Measurements from ENCODE around the gene IPPK. TPM values are rescaled to one million over a fixed set of nuclear protein-coding genes. Genes with fewer than 3 reads are reported as not detected.

The IPPK gene
- total RNA-seq, 1 donor from 2014 or later = 14.8 TPM

DNA sequence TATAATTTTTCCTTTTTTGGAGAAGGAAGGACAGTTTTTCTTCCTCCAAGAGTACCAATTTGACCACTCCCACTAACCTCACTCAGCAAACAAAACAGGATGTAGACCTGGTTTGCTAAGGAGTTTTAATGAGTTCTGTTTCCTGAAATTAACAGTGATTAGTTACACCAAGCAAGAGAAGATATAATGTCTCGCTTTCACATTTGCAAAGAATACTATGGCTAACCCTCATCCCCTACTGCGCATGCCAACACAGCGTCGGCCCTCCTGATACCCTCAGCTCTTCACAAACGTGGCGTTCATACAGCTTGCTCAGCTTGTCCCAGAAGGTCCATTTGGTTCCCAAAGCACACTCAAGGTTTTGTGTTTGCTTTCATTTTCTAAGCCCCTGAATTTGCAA, 41.9 kb upstream of the IPPK start:
- Mint-ChIP-seq H3K9me3 (no peaks in the 10 kb centered on the region), H3K4me3 (peak overlapping the region; percentile 69), H3K36me3 (ENCODE audit: low read depth) (peaks cover 29% of the 10 kb centered on the region), H3K27ac (peak overlapping the region; percentile 85), H3K27me3 (ENCODE audit: insufficient read depth) (no peaks in the 10 kb centered on the region), H3K4me1 (ENCODE audit: low read depth) (peaks cover 22% of the 10 kb centered on the region)
- no peak for DNase-seq (ENCODE audit: low spot score)
- intact Hi-C loops (cut with micrococcal nuclease) = no loop called here

- no peak overlapping the region for H3K4me3 Mint-ChIP-seq
- peaks cover 23% of the 10 kb centered on the region for H3K36me3 Mint-ChIP-seq (ENCODE audit: low read depth)
- H3K9me3 Mint-ChIP-seq = no peaks in the 10 kb centered on the region
- H3K27ac Mint-ChIP-seq = peak overlapping the region; percentile 11
- no peak for DNase-seq (ENCODE audit: low spot score)
- no peaks in the 10 kb centered on the region for H3K27me3 Mint-ChIP-seq (ENCODE audit: insufficient read depth)
- intact Hi-C loops (cut with micrococcal nuclease) = no loop called here
- peaks cover 29% of the 10 kb centered on the region for H3K4me1 Mint-ChIP-seq (ENCODE audit: low read depth)
Measured at GRCh38 chr9:92711146-92711545, 41.2 kb upstream of the IPPK start.

DNA sequence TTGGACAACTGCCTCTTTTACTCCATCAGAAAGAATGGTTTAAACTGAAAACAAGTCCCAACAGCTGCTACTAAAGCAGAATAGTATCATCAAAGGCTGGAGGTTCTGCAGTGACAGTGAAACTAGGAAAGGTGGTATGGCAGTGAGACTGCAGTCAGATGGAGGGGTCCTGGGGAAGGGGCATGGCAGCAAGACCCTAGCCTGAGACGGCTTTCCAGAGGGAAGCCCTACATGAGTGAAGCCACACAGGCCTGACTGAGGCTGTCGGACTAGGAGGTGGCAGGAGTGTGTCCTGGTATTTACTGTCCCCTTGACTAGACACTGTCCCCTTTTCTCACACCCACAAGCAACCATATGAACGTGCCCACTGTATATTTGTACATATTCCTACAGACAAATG, 40.4 kb upstream of the IPPK start:
- no peaks in the 10 kb centered on the region for H3K27me3 Mint-ChIP-seq (ENCODE audit: insufficient read depth)
- intact Hi-C loops (cut with micrococcal nuclease) = no loop called here
- H3K4me3 Mint-ChIP-seq = no peak overlapping the region
- H3K4me1 Mint-ChIP-seq (ENCODE audit: low read depth) = peaks cover 32% of the 10 kb centered on the region
- no peak for DNase-seq (ENCODE audit: low spot score)
- no peak overlapping the region for H3K27ac Mint-ChIP-seq
- H3K9me3 Mint-ChIP-seq = no peaks in the 10 kb centered on the region
- H3K36me3 Mint-ChIP-seq (ENCODE audit: low read depth) = peaks cover 23% of the 10 kb centered on the region

DNA sequence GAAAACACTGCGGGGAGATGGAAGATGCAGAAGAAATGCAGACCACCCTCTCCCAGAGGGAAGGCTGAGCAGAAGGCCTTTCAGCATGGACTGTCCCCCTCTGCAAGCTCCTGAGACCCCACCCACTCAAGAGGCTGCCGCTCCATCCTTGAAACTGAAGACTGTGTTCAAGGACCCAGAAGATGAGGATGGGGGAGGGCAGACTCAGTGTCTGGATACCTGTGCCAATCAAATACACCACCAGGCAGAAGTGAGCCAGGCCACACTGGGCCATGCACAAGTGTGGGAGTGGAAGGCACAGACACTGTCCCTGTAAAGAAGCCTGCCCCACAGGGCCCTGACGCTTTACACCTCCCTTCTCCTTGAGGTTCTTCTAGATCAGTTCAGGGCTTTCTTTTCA, 40.0 kb upstream of the IPPK start:
- Mint-ChIP-seq H3K27ac (no peak overlapping the region), H3K4me3 (no peak overlapping the region)
- intact Hi-C loops (cut with micrococcal nuclease) = no loop called here

DNA sequence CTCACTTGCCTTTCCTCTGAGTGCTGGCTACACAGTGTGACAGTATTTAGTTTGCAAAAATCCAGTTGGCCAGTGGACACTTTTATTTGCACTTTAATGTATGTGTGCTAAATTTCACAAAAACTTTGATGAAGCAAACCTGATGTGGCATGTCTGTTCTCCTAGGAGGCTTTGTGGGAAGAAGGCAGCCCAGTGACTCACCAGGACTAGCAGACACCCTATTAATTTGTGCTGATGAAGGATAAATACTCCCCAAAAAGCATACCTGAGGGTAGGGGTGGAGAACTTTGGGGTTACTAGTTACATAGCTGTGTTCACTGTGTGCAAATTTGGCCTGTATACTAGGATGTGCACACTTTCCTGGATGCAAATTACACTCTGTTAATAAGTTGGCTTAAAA, 39.3 kb upstream of the IPPK start:
- Mint-ChIP-seq H3K27ac (no peak overlapping the region), H3K27me3 (ENCODE audit: insufficient read depth) (no peaks in the 10 kb centered on the region), H3K9me3 (no peaks in the 10 kb centered on the region), H3K36me3 (ENCODE audit: low read depth) (peaks cover 21% of the 10 kb centered on the region), H3K4me1 (ENCODE audit: low read depth) (peaks cover 32% of the 10 kb centered on the region), H3K4me3 (no peak overlapping the region)
- no peak for DNase-seq (ENCODE audit: low spot score)
- intact Hi-C loops (cut with micrococcal nuclease) = no loop called here

More for the DNA sequence above, 40.0 kb upstream of the IPPK start:
- Mint-ChIP-seq H3K36me3 (ENCODE audit: low read depth) (peaks cover 23% of the 10 kb centered on the region), H3K4me1 (ENCODE audit: low read depth) (peaks cover 32% of the 10 kb centered on the region), H3K27me3 (ENCODE audit: insufficient read depth) (no peaks in the 10 kb centered on the region), H3K9me3 (no peaks in the 10 kb centered on the region)
- no peak for DNase-seq (ENCODE audit: low spot score)

DNA sequence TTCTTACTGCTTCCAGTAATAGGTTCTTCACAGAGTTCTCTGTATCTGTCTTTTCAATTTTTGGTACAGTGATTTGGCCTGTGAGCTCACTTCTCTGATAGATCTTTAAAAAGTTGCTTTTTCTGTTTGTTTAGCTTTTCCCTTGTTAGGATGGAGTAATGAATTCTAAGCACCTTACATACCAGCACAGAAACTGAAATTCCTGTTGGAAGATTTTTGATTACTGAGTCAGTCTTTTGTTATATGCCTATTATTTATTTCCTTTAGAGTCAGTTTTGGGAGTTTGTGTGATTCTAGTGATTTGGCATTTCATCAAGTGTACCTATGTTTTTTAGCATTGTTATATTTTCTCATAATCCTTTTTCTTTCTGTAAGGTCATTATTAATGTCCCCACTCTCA, 37.6 kb upstream of the IPPK start:
- Mint-ChIP-seq H3K4me1 (ENCODE audit: low read depth) (peaks cover 32% of the 10 kb centered on the region), H3K27me3 (ENCODE audit: insufficient read depth) (no peaks in the 10 kb centered on the region), H3K36me3 (ENCODE audit: low read depth) (peaks cover 12% of the 10 kb centered on the region), H3K9me3 (no peaks in the 10 kb centered on the region), H3K27ac (no peak overlapping the region), H3K4me3 (no peak overlapping the region)
- intact Hi-C loops (cut with micrococcal nuclease) = loop anchor here (2.0 kb wide), 1 partner anchor 37 kb away; the partner anchor contains the start of gene IPPK
- no peak for DNase-seq (ENCODE audit: low spot score)

DNA sequence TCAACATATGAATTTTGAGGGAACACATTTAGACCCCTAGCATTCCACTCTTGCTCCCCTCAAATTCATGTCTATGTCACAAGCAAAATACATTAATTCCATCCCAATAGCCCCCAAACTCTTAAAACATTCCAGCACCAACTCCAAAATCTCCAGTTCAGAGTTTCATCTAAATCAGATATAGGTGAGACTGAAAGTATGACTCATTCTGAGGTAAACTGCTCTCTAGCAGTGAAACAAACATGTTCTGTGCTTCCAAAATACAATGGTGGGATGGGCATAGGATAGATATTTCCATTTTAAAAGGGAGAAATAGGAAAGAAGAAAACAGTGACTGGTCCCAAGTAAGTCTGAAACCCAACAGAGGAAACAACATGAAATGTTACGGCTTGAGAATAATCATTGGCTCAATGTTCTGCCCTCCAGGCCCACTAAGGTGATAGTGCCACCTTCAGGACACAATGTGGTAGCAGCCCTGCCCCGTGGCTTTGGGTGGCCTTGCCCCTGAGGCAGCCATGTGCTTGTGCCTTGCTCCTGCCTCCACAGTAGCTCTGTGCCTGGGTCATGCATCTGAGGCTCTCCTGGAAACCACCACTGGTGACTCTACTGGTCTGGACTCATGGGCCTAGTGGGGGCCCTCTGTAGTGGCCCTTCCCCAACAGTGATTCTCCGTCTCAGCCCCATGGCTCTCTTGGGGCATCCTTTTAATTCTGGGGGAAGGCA, 36.4 kb upstream of the IPPK start:
- DNase-seq (ENCODE audit: low spot score) = peak; percentile 32
- intact Hi-C loops (cut with micrococcal nuclease) = loop anchor here (1.0 to 2.0 kb wide), 2 partner anchors 36 to 381 kb away; partner anchors contain the start of genes CENPP, IPPK and NOL8
- Mint-ChIP-seq H3K4me3 (no peak overlapping the region), H3K27ac (peak overlapping the region; percentile 9), H3K36me3 (ENCODE audit: low read depth) (peaks cover 5% of the 10 kb centered on the region), H3K9me3 (no peaks in the 10 kb centered on the region), H3K4me1 (ENCODE audit: low read depth) (peaks cover 21% of the 10 kb centered on the region), H3K27me3 (ENCODE audit: insufficient read depth) (no peaks in the 10 kb centered on the region)

DNA sequence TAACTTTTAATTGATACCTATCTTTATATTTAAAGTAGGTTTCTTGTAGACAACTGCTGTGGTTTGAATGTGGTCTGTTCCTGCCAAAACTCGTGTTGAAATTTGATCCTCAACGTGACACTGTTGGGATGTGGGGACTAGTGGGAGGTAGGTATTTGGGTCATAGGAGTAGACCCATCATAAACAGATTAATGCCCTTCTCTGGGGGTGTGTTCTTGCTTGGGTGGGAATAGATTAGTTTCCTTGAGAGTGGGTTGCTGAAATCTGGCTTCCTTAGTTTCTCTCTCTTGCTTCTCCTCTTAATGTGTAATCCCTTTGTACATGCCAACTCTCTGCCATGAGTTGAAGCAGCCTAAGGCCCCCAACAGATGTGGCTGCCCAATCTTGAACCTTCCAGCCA, 34.6 kb upstream of the IPPK start:
- Mint-ChIP-seq H3K36me3 (ENCODE audit: low read depth) (peaks cover 3% of the 10 kb centered on the region), H3K4me1 (ENCODE audit: low read depth) (peaks cover 15% of the 10 kb centered on the region), H3K27ac (no peak overlapping the region), H3K4me3 (no peak overlapping the region), H3K9me3 (no peaks in the 10 kb centered on the region), H3K27me3 (ENCODE audit: insufficient read depth) (no peaks in the 10 kb centered on the region)
- intact Hi-C loops (cut with micrococcal nuclease) = no loop called here
- DNase-seq (ENCODE audit: low spot score) = no peak

DNA sequence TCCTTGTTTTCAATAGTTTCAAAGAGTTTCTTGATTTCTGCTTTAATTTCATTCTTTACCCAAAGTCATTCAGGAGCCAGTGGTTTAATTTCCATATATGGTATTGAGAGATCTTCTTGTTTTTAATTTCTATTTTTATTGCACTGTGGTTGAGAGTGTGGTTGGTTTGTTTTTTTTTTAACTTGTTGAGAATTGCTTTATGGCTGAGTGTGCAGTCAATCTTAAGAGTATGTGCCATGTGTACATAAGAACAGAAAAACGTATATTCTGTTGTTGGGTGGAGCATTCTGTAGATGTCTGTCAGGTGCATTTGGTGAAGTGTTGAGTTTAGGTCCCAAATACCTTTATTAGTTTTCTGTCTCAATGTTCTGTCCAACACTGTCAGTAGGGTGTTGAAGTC, 26.7 kb upstream of the IPPK start:
- H3K27ac Mint-ChIP-seq = no peak overlapping the region
- peaks cover 9% of the 10 kb centered on the region for H3K36me3 Mint-ChIP-seq (ENCODE audit: low read depth)
- peaks cover 50% of the 10 kb centered on the region for H3K9me3 Mint-ChIP-seq
- peaks cover 13% of the 10 kb centered on the region for H3K4me1 Mint-ChIP-seq (ENCODE audit: low read depth)
- H3K27me3 Mint-ChIP-seq (ENCODE audit: insufficient read depth) = peaks cover 18% of the 10 kb centered on the region
- no peak for DNase-seq (ENCODE audit: low spot score)
- H3K4me3 Mint-ChIP-seq = no peak overlapping the region
- intact Hi-C loops (cut with micrococcal nuclease) = no loop called here

DNA sequence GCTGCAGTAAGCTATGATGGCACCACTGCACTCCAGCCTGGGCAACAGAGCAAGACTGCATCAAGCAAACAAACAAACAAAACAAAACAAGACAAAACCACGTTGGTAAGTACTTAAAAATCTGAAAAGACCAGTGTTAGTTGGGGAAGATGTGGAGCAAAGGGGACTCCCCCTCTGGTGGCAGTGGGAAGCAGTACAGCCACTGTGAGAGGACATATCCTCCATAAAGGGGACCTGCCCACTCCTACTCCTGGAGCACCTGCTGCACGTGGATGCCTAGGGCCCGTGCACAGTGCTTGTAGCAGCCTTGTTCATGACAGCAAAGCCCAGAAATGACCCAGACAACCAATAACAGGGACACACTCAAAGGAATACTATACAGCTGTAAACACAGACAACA, 17.0 kb upstream of the IPPK start:
- no peak overlapping the region for H3K4me3 Mint-ChIP-seq
- intact Hi-C loops (cut with micrococcal nuclease) = no loop called here
- H3K9me3 Mint-ChIP-seq = peaks cover 17% of the 10 kb centered on the region
- no peaks in the 10 kb centered on the region for H3K4me1 Mint-ChIP-seq (ENCODE audit: low read depth)
- DNase-seq (ENCODE audit: low spot score) = no peak
- no peaks in the 10 kb centered on the region for H3K36me3 Mint-ChIP-seq (ENCODE audit: low read depth)
- no peak overlapping the region for H3K27ac Mint-ChIP-seq
- H3K27me3 Mint-ChIP-seq (ENCODE audit: insufficient read depth) = peaks cover 5% of the 10 kb centered on the region

DNA sequence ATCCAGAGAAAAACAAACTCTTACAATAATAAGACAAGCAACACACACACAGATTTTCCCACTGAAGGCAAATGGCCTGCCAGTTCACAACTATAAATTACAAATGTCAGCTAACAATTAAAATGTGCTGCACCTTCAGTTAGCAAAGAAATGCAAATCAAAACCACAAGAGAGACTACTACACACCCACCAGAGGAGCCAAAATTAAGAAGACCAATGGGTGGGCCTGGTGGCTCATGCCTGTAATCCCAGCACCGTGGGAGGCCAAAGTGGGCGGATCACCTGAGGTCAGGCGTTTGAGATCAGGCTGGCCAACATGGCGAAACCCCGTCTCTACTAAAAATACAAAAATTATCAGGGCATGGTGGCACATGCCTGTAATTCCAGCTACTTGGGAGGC, 15.1 kb upstream of the IPPK start:
- DNase-seq (ENCODE audit: low spot score) = no peak
- Mint-ChIP-seq H3K36me3 (ENCODE audit: low read depth) (no peaks in the 10 kb centered on the region), H3K27me3 (ENCODE audit: insufficient read depth) (peaks cover 5% of the 10 kb centered on the region), H3K27ac (no peak overlapping the region), H3K9me3 (peaks cover 2% of the 10 kb centered on the region), H3K4me1 (ENCODE audit: low read depth) (no peaks in the 10 kb centered on the region), H3K4me3 (no peak overlapping the region)
- intact Hi-C loops (cut with micrococcal nuclease) = no loop called here

GRCh38 chr9:92682269-92682668, 12.3 kb upstream of the IPPK start:
- Mint-ChIP-seq H3K27ac (no peak overlapping the region), H3K4me1 (ENCODE audit: low read depth) (no peaks in the 10 kb centered on the region), H3K36me3 (ENCODE audit: low read depth) (no peaks in the 10 kb centered on the region), H3K27me3 (ENCODE audit: insufficient read depth) (peaks cover 2% of the 10 kb centered on the region), H3K9me3 (no peaks in the 10 kb centered on the region), H3K4me3 (no peak overlapping the region)
- intact Hi-C loops (cut with micrococcal nuclease) = no loop called here
- no peak for DNase-seq (ENCODE audit: low spot score)

GRCh38 chr9:92680166-92681119, 10.5 kb upstream of the IPPK start:
- no peak for DNase-seq (ENCODE audit: low spot score)
- Mint-ChIP-seq H3K27me3 (ENCODE audit: insufficient read depth) (peaks cover 2% of the 10 kb centered on the region), H3K9me3 (no peaks in the 10 kb centered on the region), H3K4me3 (no peak overlapping the region), H3K36me3 (ENCODE audit: low read depth) (peaks cover 2% of the 10 kb centered on the region), H3K4me1 (ENCODE audit: low read depth) (no peaks in the 10 kb centered on the region), H3K27ac (no peak overlapping the region)
- intact Hi-C loops (cut with micrococcal nuclease) = no loop called here
